Activated T-cell treated with anti-CD3 and anti-CD28 coated beads, Interleukin-2, amount 50 U/mL, for 1 hour (primary cell): ENCODE results near the gene SARS2.
"Not testable (repeated sequence)": the region's sequence is repeated elsewhere in the genome, so short reads cannot be mapped to it uniquely, and the experiment has no call there.

Experiments used
- DNase-seq: peaks from one replicate; pipeline ENCODE4 v3.0.0-alpha.2; 2020

The SARS2 gene

DNA sequence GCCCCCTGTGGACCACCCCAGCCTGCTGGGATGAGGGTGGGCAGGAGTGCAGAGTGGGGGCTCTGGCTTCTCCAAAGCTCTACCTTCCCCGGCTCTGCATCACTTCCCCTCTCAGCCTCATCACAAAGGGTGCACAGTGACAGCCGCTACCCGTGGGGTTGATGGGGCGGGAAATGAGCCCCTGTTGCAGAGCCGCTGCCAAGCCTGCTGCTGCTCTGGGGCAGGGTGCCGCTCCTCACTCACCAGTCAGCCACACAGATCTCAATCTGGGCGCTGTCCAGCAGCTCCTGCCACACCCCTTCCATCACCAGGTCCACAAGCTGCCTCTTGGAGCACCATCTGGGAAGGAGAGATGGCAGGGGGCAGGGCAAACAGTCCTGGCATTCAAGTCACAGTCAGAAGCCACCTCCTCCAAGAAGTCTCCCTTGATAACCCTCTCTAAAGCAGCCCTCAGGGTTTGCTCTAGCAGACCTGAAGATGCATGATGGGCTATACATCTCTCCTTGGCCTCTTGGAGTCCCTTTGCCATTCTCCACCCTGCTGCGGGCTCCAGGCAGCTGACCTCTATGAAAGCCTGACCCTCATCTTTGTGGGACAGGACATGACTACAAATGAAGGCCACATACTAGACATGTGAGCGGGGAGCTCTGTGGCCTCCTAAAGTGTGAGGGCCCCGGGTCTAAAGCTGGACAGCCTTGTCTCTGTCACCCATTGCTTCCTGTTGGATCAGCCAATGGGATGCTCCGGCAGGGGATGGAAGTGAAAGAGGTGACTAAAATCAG is 15.9 kb upstream of the SARS2 start:
- no peak for DNase-seq

DNA sequence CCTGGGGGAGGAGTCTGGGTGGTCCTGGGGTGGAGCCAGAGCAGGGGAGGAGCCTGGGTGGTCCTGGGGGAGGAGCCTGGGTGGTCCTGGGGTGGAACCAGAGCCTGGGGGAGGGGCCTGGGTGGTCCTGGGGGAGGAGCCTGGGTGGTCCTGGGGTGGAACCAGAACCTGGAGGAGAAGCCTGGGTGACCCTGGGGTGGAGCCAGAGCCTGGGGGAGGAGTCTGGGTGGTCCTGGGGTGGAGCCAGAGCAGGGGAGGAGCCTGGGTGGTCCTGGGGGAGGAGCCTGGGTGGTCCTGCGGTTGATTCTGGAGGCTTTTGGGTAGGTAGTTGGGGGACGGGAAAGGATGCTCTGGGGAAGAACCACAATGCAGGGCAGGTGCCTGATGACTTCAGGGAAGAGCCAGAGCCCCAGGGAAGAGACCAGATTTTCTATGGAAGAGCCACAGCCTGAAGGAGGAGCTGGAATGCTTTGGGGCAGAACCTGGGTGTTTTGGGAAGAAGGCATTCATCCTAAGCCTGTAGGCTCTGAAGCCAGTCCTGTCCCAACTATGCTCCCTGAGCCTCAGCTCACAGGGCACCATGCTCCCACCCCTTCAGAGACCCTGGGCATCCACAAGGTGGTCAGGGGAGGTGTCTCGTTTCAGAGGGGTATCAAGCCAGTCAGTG is 15.1 kb upstream of the SARS2 start:
- no peak for DNase-seq

DNA sequence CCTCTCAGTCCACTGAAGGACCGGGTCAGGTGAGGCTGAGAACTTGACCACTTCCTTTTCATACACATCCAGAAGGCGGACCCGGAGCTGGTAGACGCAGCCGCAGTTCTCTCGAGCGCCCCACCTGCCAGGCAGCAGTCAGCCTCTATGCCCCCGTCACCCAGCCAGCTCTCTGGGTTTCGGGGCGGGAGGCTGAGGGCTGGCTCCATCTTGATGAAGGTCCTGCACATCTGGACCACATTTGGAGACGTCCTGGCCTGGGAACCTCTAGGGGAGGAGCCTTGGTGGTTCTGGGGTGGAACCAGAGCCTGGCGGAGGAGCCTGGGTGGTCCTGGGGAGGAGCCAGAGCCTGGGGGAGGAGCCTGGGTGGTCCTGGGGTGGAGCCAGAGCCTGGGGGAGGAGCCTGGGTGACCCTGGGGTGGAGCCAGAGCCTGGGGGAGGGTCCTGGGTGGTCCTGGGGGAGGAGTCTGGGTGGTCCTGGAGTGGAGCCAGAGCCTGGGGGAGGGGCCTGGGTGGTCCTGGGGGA is 14.5 kb upstream of the SARS2 start:
- no peak for DNase-seq

DNA sequence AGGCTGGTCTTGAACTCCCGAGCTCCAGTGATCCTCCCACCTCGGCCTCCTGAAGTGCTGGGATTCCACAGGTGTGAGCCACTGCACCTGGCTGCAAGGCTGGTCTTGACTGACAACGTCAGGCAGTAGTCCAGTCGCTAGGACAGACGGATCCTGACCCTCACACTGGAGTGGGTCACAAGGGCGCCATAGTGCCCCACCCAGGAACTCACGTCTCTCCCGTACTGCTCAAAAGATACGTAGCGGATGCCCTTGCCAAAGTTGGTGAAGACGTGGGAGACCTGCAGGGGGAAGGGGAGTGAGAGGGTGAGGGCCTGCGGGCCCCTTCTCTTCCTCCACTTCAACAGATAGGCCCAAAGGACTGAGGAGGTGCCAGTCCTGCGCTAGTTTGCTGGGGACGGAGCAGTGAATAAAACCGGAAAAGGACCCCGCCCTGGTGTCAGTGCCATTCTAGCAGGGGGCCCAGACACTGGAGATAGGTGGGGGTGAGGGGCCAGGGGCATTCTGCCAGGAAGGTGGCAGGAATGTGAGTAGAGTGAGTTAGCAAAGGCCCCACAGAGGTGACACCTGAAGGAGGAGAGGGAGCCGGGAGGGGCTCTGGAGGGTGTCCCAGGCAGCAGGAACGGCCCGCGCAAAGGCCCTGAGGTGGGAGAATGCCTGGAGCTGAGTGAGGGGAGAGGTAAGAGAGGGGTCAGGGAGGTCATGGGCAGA is 12.1 kb upstream of the SARS2 start:
- no peak for DNase-seq

DNA sequence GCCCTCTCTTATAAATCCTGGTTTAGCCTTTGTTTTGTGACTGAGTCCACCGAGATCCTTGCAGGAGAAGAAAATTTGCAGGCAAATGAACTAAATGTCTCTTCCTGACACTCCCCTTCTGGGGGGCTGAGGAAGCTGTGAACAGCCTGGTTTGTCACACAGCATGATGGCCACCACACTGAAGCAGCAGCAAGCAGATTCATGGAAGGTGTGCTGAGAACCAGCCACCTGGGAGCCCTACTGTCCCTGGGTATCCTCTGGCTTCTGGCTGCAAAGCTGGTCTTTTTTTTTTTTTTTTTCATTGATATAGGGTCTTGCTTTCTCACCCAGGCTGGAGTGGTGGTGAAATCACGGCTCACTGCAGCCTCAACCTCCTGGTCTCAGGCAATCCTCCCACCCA is 11.4 kb upstream of the SARS2 start:
- no peak for DNase-seq

DNA sequence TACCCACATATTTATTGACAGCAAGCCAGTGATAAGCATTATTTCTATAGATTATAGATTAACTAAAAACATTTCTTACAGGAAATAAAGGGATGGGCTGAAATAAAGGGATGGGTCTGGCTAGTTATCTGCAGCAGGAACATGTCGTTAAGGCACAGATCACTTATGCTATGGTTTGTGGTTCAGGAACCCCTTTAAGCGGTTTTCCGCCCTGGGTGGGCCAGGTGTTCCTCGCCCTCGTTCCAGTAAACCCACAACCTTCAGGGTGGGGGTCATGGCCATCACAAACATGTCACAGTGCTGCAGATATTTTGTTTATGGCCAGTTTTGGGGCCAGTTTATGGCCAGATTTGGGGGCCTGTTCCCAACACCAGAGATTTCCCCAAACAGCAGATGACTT is 10.9 kb upstream of the SARS2 start:
- not testable (repeated sequence) for DNase-seq

DNA sequence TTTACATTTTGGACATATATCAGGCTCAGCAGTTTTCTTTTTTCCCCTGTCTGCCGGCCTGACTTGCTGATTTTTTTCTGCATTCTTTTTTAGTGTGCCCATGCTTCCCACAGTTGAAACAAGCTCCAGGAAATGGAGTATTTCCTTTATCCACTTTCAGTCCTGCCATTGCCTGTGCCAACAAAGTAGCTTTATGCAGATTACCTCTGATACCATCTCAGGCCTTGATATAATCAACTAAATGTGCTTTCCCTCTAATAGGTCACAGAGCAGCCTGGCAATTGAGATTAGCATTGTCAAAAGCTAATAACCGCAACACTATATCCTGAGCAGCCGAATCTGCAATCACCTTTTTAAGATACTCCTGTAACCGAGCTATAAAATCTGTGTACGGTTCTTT is 9.4 kb upstream of the SARS2 start:
- DNase-seq, result no peak

DNA sequence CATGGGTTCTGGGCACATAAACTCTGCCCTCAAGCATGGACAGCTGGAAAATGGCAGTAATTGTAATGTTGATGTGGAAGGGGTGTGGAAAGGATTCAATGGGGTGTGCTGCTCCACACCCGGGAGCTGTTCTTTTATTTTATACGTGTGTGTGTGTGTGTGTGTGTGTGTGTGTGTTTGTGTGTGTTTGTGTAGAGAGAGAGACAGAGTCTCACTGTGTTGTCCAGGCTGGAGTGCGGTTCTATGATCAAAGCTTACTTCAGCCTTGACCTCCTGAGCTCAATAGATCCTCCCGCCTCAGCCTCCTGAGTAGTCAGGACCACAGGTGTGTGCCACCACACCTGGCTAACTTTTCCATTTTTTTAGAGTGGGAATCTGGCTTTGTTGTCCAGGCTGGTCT is 3.0 kb upstream of the SARS2 start:
- no peak for DNase-seq

DNA sequence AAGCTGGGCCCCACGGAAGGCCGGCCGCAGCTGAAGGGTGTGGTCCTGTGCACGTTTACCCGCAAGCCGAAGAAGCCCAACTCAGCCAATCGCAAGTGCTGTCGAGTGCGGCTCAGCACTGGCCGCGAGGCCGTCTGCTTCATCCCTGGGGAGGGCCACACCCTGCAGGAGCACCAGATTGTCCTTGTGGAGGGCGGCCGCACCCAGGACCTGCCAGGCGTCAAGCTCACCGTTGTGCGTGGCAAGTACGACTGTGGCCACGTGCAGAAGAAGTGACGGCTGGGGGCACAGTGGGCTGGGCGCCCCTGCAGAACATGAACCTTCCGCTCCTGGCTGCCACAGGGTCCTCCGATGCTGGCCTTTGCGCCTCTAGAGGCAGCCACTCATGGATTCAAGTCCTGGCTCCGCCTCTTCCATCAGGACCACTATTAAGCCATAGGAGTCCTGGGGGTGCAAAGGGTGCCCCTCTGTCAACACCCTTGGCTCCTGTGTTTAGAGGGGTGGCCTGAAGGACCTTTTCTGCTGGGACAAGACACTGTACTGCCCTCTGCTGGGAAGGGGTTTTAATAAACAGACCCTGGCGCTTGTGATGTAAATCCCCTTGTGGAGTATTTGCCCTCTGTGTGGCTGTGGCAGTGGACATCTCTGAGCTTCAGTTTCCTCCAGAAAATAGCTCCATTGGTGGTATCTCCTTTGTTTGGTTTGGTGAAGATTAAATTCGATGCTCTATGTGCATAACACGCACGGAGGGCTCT is 2.0 kb upstream of the SARS2 start:
- DNase-seq, result no peak

DNA sequence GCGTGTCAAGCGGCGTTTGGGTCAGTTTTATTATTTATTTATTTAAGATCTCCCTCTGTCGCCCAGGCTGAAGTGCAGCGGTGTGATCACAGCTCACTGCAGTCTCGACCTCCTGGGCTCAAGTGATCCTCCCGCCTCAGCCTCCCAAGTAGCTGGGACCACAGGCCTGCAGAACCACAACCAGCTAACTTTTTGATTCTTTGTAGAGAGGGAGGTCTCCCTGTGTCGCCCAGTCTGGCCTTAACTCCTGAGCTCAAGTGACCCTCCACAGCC is 894 bp upstream of the SARS2 start:
- DNase-seq, result no peak

DNA sequence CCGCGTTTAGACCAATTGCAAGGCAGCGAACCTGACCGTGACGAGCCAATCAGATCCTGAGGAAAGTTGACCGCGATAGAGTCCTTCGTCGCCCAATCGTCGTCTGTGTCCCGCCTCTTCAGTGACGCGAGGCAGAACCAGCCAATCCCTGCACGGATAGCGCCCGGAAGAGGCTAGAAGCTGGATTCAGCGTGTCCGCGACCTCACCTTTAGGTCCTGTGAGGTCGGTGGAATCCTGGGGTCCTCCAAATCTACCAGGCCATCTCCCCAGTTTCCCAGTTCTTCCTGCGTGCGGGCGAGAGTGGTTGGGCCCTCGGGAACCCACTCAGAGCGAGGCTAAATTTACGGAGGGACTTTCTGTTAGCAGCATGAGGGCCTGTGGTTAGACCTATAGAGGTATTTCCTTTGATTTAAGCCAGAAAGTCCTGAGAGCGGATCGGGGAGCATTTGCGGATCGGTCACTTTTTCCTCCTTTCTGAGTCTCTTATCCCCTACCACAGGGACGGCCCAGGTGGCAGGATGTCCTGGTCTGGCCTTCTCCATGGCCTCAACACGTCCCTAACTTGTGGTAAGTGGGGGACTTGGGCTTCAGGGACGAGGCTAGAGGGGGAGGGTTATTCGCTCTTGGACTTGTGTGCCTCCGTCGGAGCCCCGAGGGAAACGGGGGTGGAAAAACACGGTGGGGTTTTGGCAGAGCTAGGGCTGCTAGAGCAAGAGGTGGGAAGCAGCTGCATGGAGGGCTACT is 385 bp upstream of the SARS2 start, which contains the start of gene MRPS12:
Gene MRPS12 (plus strand): TSS at position 169 of the 745 bp plus-strand sequence. CDS start 351 bp downstream, at position 520.
- no peak for DNase-seq

DNA sequence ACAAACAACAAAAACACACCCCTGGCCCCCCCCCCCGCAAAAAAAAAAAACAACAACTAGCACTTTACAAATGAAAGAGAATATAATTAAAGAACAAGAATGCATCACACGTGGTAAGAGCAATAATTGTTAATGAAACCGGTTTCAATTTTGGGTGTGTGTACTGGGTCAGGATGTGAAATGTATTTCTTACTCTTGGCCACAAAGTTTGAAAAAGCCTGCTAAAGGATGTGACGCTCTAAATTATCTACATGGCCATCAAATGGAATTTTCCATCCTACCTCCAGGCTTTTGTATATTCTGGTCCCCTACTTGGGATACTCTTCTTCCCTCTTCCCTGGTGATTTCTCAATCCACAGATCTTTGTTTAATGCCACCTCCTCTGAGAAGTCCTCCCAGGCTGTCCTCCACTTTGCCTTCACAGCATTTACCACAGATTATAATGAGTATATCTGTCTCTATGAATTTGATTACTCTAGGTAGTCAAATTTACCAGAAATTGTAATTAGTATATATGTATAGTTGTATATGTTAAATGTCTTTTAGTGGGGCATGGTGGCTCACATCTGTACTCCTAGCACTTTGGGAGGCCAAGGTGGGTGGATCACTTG is 2.1 kb downstream of the SARS2 start:
- DNase-seq, result no peak

DNA sequence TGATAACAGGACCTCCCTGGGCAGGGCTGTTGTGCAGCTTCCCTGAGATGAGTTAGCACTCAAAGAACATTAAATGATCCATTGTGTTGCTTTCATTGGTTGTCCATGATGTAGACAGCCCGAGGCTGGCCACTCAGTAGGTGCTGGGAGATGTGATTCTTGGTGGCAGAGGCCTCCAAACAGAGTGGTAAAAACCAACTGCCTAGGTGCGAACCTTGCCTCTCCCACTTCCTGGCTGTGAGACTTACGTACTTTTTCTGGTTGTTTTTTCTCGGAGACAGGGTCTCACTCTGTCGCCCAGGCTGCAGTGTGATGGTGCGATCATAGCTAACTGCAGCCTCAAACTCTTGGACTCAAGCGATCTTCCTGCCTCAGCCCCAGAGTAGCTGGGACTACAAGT is 6.2 kb downstream of the SARS2 start:
- DNase-seq, result no peak

DNA sequence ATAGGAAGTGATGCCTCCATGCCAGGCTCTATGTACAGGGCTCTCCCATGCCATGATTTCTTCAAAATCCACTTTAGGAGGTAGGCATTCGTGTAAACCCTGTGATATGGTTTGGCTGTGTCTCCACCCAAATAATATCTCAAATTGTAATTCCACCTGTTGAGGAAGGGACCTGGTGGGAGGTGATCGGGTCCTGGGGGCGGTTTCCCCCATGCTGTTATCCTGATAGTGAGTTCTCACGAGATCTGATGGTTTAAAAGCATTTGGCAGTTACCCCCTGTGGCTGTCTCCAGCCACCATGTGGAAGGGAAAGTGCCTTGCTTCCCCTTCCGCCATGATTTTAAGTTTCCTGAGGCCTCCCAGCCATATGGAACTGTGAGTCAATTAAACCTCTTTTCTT is 8.1 kb downstream of the SARS2 start:
- no peak for DNase-seq

DNA sequence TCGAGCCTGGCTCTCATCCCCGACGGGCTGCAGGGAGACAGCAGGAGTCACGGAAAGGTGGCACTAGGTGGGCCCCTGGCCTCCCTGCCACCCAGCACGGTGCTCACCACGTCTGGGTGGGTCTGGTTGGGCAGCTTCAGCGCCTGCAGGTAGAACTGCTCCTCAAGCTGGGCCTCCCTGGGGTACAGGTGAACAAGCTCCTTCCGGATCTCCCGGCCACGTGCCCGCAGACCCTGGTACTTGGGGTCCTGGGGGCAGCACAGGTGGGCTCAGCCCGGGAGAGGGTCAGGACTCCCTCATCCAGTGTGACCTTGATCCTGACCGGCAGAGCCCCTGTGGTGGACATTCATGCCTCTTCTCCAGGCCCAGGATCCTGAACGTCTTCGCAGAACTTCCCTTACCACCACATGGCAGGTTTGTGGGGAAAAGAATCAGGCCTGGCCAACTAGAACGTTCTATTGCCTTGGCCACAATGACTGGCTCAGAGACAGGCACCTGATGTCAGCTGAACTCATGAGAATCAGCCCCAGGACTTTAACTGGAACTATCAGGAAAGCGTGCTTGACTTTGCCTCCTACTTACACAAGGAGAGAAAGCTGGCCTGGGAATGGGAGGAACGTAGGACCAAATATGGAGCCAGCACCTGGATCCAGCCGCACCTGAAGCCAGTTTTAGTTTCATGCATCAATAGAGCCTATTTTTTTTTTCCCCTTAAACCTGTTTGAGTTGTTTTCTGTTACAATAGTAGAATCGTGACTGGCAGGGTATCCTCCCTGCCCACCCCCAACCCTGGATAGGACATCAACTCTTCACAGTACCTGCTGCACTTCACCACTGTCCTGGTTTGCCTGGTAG is 8.9 kb downstream of the SARS2 start:
- DNase-seq, result no peak

DNA sequence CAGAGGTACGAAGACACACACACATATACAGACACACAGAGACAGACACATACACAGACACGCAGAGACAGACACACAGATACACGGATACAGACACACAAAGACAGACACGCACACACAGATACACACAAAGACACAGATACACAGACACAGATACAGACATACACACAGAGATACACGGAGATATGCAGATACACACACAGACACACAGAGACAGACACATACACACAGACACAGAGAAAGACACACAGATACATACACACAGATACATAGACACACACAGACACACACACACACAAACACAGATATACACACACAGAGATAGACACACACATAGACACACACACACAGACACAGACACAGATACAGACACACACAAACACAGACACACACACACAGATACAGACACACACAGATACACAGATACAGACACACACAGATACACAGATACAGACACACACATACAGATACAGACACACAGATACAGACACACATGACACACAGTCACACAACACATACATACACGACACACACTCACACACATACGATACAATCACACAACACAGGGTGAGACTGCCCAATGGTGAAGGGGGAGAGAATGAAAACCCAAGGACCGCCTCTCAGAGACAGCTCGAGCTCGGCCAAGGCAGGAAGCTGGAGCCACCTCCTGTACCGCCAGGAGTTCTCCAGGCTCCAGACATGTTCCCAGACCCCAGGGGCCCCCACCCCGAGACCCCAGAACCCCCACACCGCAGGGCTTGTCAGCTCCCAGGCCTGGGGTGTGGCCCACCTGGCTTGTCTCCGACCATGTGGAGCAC is 9.8 kb downstream of the SARS2 start:
- no peak for DNase-seq

DNA sequence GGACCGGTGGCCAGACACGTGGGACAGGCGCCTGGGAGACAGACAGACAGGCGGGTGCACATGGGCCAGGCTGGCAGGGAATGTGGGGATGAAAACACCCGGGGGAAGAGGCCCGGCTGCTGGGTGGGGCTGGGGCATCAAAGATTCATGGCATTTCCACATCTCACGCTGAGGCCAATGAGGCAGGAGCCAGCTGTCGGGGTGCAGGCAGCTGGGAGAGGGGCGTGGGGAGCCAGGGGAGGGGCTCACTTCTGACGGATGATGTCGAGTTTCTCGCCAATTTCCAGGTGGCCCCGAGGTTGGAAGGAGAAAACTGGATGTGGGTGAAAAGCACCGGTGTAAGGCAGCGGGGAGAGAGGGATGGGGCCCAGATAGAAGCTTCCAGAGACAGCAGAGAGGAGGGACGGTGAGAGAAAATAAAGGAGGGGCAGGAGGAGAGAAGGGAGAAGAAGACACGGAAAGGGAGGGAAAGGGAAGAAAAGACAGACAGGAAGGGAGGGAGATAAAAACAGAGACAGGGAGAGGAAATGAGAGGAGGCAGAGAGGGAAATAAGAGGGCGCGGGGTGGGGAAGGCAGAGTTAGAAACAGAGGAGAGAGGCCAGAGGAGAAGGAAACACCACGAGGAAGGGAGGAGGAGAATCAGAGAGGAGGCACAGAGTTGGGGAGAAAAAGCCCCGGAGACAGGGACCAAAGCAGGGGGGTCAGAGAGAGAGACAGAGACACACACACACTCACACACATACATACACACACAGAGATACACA is 10.5 kb downstream of the SARS2 start:
- no peak for DNase-seq

DNA sequence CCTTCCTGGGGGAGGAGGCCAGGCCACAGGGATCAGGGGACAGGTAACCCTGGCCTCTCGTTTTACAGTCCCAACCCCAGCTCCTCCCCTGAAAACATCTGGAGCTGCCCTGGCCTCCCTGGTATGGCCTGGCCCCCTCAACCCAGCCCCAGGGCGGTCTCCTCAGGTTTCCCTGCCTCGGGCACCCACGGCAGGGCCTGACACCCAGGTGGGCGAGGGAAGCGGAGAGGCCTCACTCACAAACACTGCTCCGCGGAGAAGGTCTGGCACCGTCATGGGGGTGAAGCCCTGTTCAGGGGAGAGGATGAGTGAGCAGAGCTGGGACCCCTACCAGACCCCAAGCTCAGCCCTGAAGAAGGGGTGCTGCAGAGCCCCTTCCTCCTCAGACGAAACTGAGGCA is 12.0 kb downstream of the SARS2 start:
- DNase-seq, result no peak

DNA sequence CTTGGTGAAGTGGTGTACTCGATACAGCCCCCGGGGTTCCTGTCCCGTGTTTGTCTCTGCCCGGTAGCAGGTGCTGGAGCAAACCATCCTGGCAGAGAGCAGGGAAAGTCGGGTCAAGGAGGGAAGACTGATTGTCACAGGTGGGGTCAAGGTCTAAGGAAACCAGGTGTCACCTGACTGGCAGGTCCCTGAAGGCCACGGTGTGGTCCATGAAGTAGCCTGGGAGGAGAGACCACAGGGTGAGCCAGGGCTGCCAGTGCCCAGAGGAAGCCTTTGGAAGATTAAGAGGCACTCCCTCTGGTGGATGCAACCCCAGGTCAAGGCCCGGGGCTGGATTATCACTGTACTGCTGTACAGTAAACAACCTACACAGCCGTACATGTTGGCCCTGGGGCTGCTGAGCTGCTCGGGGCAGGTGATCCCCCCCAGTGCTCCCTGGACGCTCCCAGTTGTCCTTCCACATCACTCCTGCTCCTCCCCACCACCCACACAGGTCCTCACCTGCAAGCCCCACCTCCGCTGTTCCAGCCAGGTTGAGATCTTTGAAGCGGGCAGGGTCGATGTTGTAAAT is 12.6 kb downstream of the SARS2 start:
- no peak for DNase-seq
